Skeletal muscle tissue (tissue), 4 donors: ENCODE data around the gene GRID1. TPM values are rescaled to one million over a fixed set of nuclear protein-coding genes. Genes with fewer than 3 reads are reported as not detected.

Source experiments
- H3K27ac ChIP-seq: one replicate; pipeline ENCODE4 v1.7.0; 2013; ENCODE audit warnings: mild to moderate bottlenecking, low read depth, low read length, inconsistent platforms
- H3K27me3 ChIP-seq, 3 donors: one replicate each; pipeline ENCODE4 v1.7.0; 2013; ENCODE audit warnings: low read length in 3 of 3; ENCODE audit not compliant: control insufficient read depth in 3 of 3, insufficient read depth in 3 of 3
- H3K36me3 ChIP-seq, 3 donors: one replicate each; pipeline ENCODE4 v1.7.0; 2013; ENCODE audit warnings: low read length in 3 of 3; ENCODE audit not compliant: control insufficient read depth in 3 of 3, insufficient read depth in 3 of 3
- H3K4me1 ChIP-seq, 3 donors: one replicate each; pipeline ENCODE4 v1.7.0; 2013; ENCODE audit warnings: low read length in 3 of 3, mild to moderate bottlenecking in 3 of 3; ENCODE audit not compliant: control insufficient read depth in 3 of 3, insufficient read depth in 3 of 3
- H3K4me3 ChIP-seq, 3 donors: one replicate each; pipeline ENCODE4 v1.7.0; 2013; ENCODE audit warnings: low read length in 3 of 3
- H3K9ac ChIP-seq, 3 donors: one replicate each; pipeline ENCODE4 v1.7.0; 2013; ENCODE audit warnings: low read length in 3 of 3, mild to moderate bottlenecking in 3 of 3, moderate library complexity in 2 of 3, low read depth in 1 of 3
- H3K9me3 ChIP-seq, 3 donors: one replicate each; pipeline ENCODE4 v1.7.0; 2013; ENCODE audit warnings: low read length in 3 of 3; ENCODE audit not compliant: control insufficient read depth in 3 of 3
- total RNA-seq: library from RNA; depleted of rRNA; stranded (reverse); fragments of >200 nt; gene quantifications from one replicate; pipeline ENCODE4 v1.2.3, GENCODE V29; 2014
- donor health status: Osteomylitis.

The GRID1 gene
- total RNA-seq, 1 donor from 2014 or later: 2.1 TPM

DNA sequence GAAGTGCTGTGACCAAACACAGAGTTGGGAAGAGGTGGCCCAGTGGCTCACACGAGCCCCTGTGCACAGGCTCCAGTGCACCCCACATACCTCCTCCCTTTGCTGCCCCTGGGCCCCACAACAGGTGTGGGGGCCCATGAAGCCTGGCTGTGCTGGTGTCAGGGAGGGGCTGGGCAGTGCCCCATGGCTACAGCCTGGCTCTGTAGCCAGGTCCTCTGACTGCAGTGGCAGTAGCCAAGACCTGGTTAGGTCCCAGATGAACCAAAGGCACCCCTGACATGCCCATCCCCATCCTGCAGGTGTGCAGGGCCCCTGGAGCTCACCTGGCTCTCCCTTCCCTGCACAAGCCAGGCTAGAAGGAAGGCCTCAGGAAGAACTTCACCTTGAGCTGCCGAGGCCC lies 176.3 kb downstream of the GRID1 start:
- H3K4me3 ChIP-seq: no peak overlapping the region
- H3K9ac ChIP-seq: no peak overlapping the region
- no peaks in the 10 kb centered on the region for H3K36me3 ChIP-seq
- H3K27me3 ChIP-seq: peaks cover 10 to 22% (median 12%) of the 10 kb centered on the region in 3 donors
- H3K4me1 ChIP-seq: no peaks in the 10 kb centered on the region
- no peak overlapping the region for H3K27ac ChIP-seq
- no peaks in the 10 kb centered on the region for H3K9me3 ChIP-seq

DNA sequence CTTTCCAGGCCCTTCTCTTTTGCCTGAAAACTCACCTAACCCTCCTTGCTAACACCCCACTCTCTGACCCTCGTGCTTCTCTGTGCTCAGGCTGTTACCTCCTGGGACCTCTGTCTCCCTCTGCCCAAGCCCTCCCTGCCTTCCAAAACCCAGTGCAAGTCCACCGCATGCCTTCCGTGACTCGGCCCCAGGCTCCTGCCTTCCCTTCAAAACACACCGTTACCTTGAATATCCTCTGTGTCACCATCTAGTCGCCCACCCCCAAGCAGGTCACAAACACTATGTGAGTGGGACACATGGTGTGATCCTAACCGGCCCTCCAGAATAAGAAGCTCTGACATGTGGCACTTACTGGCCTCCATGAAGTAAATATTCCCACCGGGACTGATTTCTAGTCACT lies 176.7 kb downstream of the GRID1 start:
- no peaks in the 10 kb centered on the region for H3K36me3 ChIP-seq
- peaks cover 7 to 22% (median 12%) of the 10 kb centered on the region in 3 donors for H3K27me3 ChIP-seq
- no peak overlapping the region for H3K27ac ChIP-seq
- no peak overlapping the region for H3K4me3 ChIP-seq
- H3K4me1 ChIP-seq: no peaks in the 10 kb centered on the region
- H3K9ac ChIP-seq: no peak overlapping the region
- H3K9me3 ChIP-seq: no peaks in the 10 kb centered on the region

DNA sequence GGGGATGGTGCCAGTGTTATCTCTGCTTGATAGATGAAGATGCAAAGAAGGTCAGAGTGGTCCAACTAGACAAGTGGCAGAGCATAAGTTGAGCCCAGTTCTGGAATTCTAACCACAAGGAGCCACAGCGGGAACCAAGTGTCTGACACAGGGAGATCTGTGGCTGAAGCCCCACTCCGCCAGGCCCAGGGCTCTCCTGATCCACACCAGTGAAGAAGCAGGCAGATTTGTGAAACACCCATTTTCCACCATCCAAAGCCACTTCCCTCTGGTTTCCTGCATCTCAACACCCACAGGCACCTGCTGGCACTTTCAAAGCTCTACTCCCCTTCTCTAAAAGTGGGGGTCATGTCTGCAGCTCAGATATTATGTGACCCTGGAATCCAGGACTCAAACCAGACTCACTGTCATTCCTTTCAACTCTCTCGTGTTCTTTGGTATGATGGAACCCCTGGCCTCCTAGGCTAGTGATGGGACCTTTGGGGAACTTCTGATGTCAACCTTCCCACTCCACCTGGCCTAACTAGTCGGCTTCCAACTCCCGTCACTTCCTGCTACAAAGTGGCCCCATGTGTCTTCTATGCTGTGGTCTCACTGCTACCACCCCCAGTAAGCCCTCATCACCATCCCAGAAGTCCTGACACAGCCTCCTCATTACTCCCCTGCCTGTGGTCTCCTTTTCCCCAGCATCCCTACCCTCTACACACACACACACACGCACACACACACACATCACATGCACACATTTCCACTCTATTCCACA lies 177.6 kb downstream of the GRID1 start:
- no peak overlapping the region for H3K9ac ChIP-seq
- no peak overlapping the region for H3K4me3 ChIP-seq
- H3K9me3 ChIP-seq: no peaks in the 10 kb centered on the region
- H3K4me1 ChIP-seq: no peaks in the 10 kb centered on the region
- no peaks in the 10 kb centered on the region for H3K36me3 ChIP-seq
- H3K27me3 ChIP-seq: peaks cover 5 to 19% (median 12%) of the 10 kb centered on the region in 3 donors
- H3K27ac ChIP-seq: no peak overlapping the region

DNA sequence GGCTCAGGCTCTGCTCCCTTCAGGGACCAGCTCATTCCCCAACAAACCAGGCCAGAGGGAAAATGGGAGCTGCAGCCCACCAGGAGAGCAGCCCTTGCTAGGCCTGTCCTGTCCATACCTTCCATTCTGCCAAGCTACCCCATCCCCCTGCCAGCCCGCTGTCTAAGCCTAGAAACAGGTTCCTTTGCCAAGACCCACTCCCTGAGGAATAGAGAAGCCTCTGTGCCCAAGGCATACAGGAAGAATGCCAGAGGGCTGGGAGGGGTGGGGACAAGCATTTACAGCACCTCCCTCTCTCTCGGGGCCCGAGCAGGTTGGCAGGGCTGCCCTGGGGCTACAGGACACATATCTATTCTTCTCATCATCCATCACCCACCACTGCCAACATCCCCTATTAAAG lies 178.3 kb downstream of the GRID1 start:
- Histone ChIP-seq H3K27ac (no peak overlapping the region), H3K4me1 (no peaks in the 10 kb centered on the region), H3K9ac (no peak overlapping the region), H3K27me3 (peaks cover 5 to 19% (median 12%) of the 10 kb centered on the region in 3 donors), H3K36me3 (no peaks in the 10 kb centered on the region), H3K9me3 (no peaks in the 10 kb centered on the region), H3K4me3 (no peak overlapping the region)

DNA sequence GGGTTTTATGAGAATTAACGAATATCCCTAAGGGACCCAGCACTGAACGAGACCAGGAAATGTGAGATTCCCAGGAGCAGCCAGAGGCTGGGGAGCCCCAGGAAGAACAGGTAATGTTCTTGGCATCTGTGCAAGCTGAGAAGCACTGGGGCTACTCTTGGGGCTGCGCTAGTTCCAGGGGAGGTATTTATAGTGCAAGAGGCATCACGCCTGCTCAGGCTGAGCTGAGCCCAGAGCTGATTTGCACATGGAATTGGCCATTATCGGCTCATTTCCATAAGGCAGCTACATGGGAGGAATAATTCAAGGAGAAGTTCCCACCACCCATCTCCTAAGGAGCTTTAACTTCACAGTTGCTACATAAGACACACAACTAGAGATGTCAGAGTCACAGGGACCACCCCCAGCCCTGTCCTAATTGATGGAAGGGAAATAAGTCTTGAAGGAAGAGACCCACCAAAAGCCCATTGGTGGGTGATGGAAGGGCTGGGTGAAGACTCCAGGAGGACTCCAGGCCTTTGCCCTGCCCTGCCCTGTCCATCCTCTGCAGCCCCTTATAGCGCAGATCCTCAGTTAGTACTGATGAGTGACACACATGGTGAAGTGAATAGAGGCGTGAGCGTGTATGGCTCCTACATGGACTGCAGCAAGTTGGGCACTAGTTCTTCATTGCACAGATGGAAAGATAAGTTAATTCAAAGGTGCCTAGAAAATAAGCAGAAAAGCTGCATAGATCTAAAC lies 178.9 kb downstream of the GRID1 start:
- Histone ChIP-seq H3K4me3 (no peak overlapping the region), H3K9me3 (no peaks in the 10 kb centered on the region), H3K36me3 (no peaks in the 10 kb centered on the region), H3K27me3 (peaks cover 5 to 16% (median 12%) of the 10 kb centered on the region in 3 donors), H3K27ac (no peak overlapping the region), H3K9ac (no peak overlapping the region), H3K4me1 (no peaks in the 10 kb centered on the region)

DNA sequence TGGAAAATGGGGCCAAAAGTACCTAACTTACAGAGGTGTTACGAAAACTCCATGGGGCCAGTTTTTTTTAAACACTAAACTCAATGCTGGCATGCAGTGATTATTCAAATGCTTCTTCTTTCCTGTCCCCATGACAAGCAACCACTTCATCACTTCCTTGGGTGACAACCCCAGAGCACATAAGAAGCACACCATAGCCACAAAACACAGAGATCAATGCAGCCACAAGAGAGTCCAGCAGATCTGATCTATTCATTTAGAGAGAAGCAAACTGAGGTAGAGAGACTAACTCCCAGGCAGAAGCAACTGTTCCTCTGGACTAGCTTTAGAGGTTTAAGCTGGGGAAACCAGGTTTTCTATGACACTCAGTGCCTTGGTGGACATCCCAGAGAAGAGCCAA lies 180.0 kb downstream of the GRID1 start:
- peaks cover 0 to 16% (median 12%) of the 10 kb centered on the region in 3 donors for H3K27me3 ChIP-seq
- no peak overlapping the region for H3K4me3 ChIP-seq
- H3K4me1 ChIP-seq: no peaks in the 10 kb centered on the region
- H3K9ac ChIP-seq: no peak overlapping the region
- no peaks in the 10 kb centered on the region for H3K9me3 ChIP-seq
- H3K36me3 ChIP-seq: no peaks in the 10 kb centered on the region
- no peak overlapping the region for H3K27ac ChIP-seq

DNA sequence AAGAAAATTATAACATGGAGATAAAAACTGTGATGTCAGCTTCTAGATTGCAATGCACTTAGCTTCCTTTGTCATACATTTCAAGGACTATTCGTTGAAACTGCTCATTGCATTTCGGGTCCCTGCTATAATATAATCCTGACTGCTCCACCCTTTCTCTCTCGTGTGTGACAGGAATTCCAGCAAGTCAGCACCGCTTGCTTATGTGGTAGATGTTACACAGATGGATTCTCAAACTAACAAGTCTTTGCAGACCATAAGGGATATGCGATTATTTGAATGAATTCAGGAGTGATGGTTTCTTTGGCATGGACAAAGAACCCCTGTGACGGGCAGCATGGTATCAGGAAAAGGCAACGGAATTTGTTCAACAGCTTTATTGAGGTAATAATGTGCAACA lies 184.0 kb downstream of the GRID1 start:
- Histone ChIP-seq H3K4me3 (no peak overlapping the region), H3K4me1 (no peaks in the 10 kb centered on the region), H3K36me3 (no peaks in the 10 kb centered on the region), H3K27me3 (peaks cover 7 to 11% (median 9%) of the 10 kb centered on the region in 3 donors), H3K27ac (no peak overlapping the region), H3K9ac (no peak overlapping the region), H3K9me3 (no peaks in the 10 kb centered on the region)

DNA sequence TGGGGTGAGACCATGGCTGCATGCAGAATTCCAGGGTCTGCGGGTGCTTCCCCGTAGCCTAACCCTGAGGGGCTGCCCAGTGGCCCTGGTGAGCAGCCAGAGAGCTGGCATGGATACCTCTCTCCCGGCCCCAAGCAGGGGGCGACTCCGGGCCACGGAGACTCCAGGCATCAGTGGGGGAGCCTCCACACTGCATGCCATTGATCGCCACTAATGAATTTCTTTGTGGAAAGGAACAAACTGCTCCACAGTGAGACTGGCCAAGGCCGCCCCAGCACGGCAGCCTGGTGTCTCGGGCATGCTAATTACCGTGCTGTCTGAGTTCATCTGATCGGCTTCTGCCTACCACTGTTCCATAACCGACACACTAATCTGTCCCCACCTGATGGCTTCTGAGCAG lies 184.4 kb downstream of the GRID1 start:
- H3K27ac ChIP-seq: no peak overlapping the region
- no peak overlapping the region for H3K9ac ChIP-seq
- H3K36me3 ChIP-seq: no peaks in the 10 kb centered on the region
- H3K4me1 ChIP-seq: no peaks in the 10 kb centered on the region
- peaks cover 7 to 11% (median 9%) of the 10 kb centered on the region in 3 donors for H3K27me3 ChIP-seq
- H3K4me3 ChIP-seq: no peak overlapping the region
- H3K9me3 ChIP-seq: no peaks in the 10 kb centered on the region

DNA sequence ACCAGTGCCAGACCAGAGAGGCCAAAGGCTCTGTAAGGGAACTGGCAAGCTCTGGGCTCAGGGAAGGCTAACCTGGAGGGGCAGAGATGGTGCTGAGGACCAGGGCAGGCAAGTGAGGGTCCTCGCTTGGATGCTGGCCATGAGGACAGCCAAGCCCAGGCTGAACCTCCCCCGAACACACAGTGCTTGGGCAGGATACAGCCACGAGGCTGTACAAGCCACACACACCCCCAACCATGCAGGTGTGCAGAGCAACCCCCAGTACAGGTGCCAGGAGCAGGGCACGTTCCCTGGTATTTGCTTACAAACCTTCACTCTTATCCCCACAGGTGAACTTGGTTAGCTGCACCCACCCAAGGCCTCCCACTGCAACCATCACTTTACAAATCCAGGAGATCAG lies 185.7 kb downstream of the GRID1 start:
- H3K9ac ChIP-seq: no peak overlapping the region
- no peaks in the 10 kb centered on the region for H3K36me3 ChIP-seq
- H3K27ac ChIP-seq: no peak overlapping the region
- H3K9me3 ChIP-seq: no peaks in the 10 kb centered on the region
- no peaks in the 10 kb centered on the region for H3K4me1 ChIP-seq
- H3K27me3 ChIP-seq: peaks cover 5 to 11% (median 7%) of the 10 kb centered on the region in 3 donors
- H3K4me3 ChIP-seq: no peak overlapping the region

DNA sequence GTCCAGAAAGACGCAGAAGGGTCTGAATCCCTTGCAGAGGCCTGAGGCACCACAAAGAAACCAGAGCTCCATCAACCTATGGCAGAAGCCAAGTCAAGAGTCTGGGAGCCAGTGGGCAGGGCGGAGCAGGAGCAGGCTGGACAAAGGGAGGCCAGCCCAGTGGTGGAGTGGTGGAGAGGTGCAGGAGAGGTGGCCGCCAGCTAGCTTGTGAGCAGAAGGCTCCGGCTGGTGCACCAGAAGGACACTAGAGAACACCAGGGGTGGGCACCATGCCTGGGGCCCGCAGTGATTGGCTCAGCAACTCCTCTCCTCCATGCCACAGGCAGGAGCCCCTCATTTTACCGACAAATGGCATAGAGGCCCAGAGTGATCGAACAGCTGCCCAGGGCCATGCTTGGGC lies 186.6 kb downstream of the GRID1 start:
- Histone ChIP-seq H3K27me3 (peaks cover 5 to 11% (median 7%) of the 10 kb centered on the region in 3 donors), H3K27ac (no peak overlapping the region), H3K36me3 (no peaks in the 10 kb centered on the region), H3K4me1 (no peaks in the 10 kb centered on the region), H3K9ac (no peak overlapping the region), H3K9me3 (no peaks in the 10 kb centered on the region), H3K4me3 (no peak overlapping the region)
